CD4-positive, CD25-positive, alpha-beta regulatory T cell (primary cell): ENCODE results near the gene APBA2. TPM values are rescaled to one million over a fixed set of nuclear protein-coding genes. Genes with fewer than 3 reads are reported as not detected.

Experiments
- ATAC-seq, 2 donors: fragments of 150-1000 bp; cut with Tn5 transposase; one replicate each; pipeline ENCODE4 v1.10.0; 2021; ENCODE audit warnings: low read depth in 2 of 2, moderate number of reproducible peaks in 2 of 2, moderate library complexity in 1 of 2
- DNase-seq, 3 donors: peaks; one replicate each; pipeline versions ENCODE4 v3.0.0 to v3.0.0-alpha.2; 2012 to 2022; ENCODE audit warnings: mixed read lengths in 1 of 3
- H3K27ac ChIP-seq: one replicate; pipeline ENCODE4 v1.7.0; 2013; ENCODE audit warnings: mild to moderate bottlenecking, low read length; ENCODE audit not compliant: insufficient read depth, poor library complexity, severe bottlenecking
- H3K27me3 ChIP-seq: one replicate; pipeline ENCODE4 v1.7.0; 2013; ENCODE audit warnings: low read length; ENCODE audit not compliant: control insufficient read depth, insufficient read depth
- H3K36me3 ChIP-seq: one replicate; pipeline ENCODE4 v1.7.0; 2013; ENCODE audit warnings: mild to moderate bottlenecking, low read length, moderate library complexity; ENCODE audit not compliant: control insufficient read depth, insufficient read depth
- H3K4me1 ChIP-seq: 2 replicates; pipeline ENCODE4 v1.7.0; 2013; ENCODE audit warnings: mild to moderate bottlenecking, low read length; ENCODE audit not compliant: insufficient read depth, control insufficient read depth, poor library complexity, severe bottlenecking
- H3K4me3 ChIP-seq: one replicate; pipeline ENCODE4 v1.7.0; 2013; ENCODE audit warnings: low read depth, mild to moderate bottlenecking, low read length, moderate library complexity
- H3K9me3 ChIP-seq, 2 experiments: 1 replicate in 1 of 2; 2 replicates in 1 of 2; pipeline ENCODE4 v1.7.0; 2013; ENCODE audit warnings: low read length in 2 of 2, mild to moderate bottlenecking in 1 of 2, moderate library complexity in 1 of 2; ENCODE audit not compliant: control insufficient read depth in 2 of 2
- H3K27ac Mint-ChIP-seq, 3 donors: one replicate each; pipeline ENCODE4 v1.8.0; 2020 to 2022; ENCODE audit warnings: mild to moderate bottlenecking in 3 of 3, mixed read lengths in 3 of 3, moderate library complexity in 2 of 3
- H3K27me3 Mint-ChIP-seq: one replicate; pipeline ENCODE4 v1.8.0; 2022; ENCODE audit warnings: mild to moderate bottlenecking, mixed read lengths
- H3K36me3 Mint-ChIP-seq: one replicate; pipeline ENCODE4 v1.8.0; 2020; ENCODE audit warnings: mixed read lengths
- H3K4me1 Mint-ChIP-seq, 4 donors: one replicate each; pipeline ENCODE4 v1.8.0; 2020 to 2022; ENCODE audit warnings: mixed read lengths in 4 of 4, mild to moderate bottlenecking in 1 of 4
- H3K4me3 Mint-ChIP-seq, 4 donors: one replicate each; pipeline ENCODE4 v1.8.0; 2020 to 2022; ENCODE audit warnings: mild to moderate bottlenecking in 4 of 4, mixed read lengths in 4 of 4, moderate library complexity in 3 of 4
- H3K9me3 Mint-ChIP-seq, 7 donors: one replicate each; pipeline ENCODE4 v1.8.0; 2020 to 2022; ENCODE audit warnings: mixed read lengths in 7 of 7, mild to moderate bottlenecking in 3 of 7, moderate library complexity in 2 of 7
- polyA plus RNA-seq, 4 donors: library from polyadenylated mRNA; unstranded; fragments of 300-500 nt; fragmentation: Illumina TruSeq; gene quantifications; one replicate each; pipeline ENCODE4 v1.2.3, GENCODE V29; 2021
- total RNA-seq: library from RNA; stranded (reverse); gene quantifications from one replicate; pipeline ENCODE4 v1.2.3, GENCODE V29; 2022

APBA2 gene
- total and polyA plus RNA-seq, 5 donors from 2014 or later: 8.6 to 24.2 (median 13.9) TPM

DNA sequence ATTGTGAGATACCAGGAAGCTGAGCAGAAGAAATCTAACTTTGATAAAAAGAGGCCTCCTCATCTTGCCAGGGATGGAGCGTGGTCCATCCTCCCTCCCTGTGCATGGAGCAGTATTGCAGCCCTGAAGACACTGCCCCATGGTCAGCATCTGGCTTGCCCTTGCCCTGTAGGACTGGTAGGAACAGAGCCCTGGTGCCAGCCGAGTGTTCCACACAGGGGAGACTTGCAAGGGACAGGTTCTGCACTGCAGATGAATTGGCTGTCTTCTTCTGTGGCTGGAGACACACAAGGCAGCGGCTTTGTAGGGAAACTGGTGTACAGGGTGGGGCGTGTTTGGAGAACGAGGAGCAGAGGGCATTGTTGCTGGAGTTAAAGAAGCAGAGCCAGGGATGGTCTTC is 110.5 kb downstream of the APBA2 start:
- Histone ChIP-seq H3K9me3 (no peaks in the 10 kb centered on the region), H3K4me1 (no peaks in the 10 kb centered on the region), H3K36me3 (no peaks in the 10 kb centered on the region), H3K27ac (no peak overlapping the region), H3K27me3 (no peaks in the 10 kb centered on the region), H3K4me3 (no peak overlapping the region)
- Mint-ChIP-seq H3K4me1 (peaks cover 0 to 16% (median 5%) of the 10 kb centered on the region in 4 donors), H3K9me3 (no peaks in the 10 kb centered on the region), H3K36me3 (peaks cover 18% of the 10 kb centered on the region), H3K27me3 (no peaks in the 10 kb centered on the region), H3K27ac (no peak overlapping the region), H3K4me3 (no peak overlapping the region)
- no peak for DNase-seq
- no peak for ATAC-seq

DNA sequence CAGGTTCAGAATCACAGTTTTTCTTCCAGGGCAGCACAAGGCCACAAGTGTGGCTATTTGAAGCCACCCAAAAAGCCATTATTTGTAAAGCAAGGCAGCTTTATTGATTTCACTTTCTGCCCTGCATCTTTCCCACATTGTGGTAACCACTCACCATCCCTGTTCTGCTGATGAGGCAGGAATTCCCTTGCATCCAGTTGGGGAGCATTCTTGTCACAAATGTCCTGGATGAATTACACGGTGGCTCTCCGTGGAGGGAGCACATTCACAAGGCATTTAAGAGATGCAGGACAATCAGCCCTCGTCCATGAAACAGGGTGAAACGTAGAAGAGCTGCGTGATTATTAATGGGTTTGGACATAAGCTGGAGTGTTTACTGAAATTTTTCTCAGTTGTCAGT is 111.2 kb downstream of the APBA2 start:
- Histone ChIP-seq H3K4me3 (no peak overlapping the region), H3K9me3 (no peaks in the 10 kb centered on the region), H3K27me3 (no peaks in the 10 kb centered on the region), H3K27ac (no peak overlapping the region), H3K36me3 (no peaks in the 10 kb centered on the region), H3K4me1 (no peaks in the 10 kb centered on the region)
- no peak for ATAC-seq
- Mint-ChIP-seq H3K36me3 (peaks cover 18% of the 10 kb centered on the region), H3K27ac (no peak overlapping the region), H3K4me3 (no peak overlapping the region), H3K9me3 (no peaks in the 10 kb centered on the region), H3K27me3 (no peaks in the 10 kb centered on the region), H3K4me1 (peaks cover 0 to 17% (median 6%) of the 10 kb centered on the region in 4 donors)
- DNase-seq: no peak

DNA sequence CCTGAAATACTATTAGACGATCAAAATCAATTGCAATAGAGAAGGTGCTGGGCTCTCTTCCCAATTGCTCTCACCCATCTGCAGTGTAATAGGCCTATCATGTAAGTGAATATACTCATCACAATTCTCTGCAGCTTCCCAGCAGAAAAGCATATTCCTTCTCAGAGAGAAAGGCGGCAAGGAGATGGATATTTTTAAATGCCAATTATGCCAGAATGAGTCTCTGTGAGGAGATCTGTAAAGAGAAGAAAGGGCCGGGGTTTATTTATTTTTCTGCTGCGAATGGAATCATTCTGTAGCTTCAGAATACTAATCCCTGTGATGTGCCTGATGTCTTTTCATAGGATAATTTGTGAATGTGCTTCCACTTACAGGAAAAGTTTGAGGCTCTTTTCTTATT is 112.0 kb downstream of the APBA2 start:
- H3K9me3 Mint-ChIP-seq: no peaks in the 10 kb centered on the region
- H3K36me3 Mint-ChIP-seq: peaks cover 18% of the 10 kb centered on the region
- peaks cover 0 to 22% (median 6%) of the 10 kb centered on the region in 4 donors for H3K4me1 Mint-ChIP-seq
- no peak overlapping the region for H3K27ac ChIP-seq
- no peak overlapping the region for H3K27ac Mint-ChIP-seq
- no peaks in the 10 kb centered on the region for H3K27me3 Mint-ChIP-seq
- H3K27me3 ChIP-seq: no peaks in the 10 kb centered on the region
- no peak overlapping the region for H3K4me3 ChIP-seq
- DNase-seq (no peak), ATAC-seq (no peak)
- no peaks in the 10 kb centered on the region for H3K4me1 ChIP-seq
- no peaks in the 10 kb centered on the region for H3K36me3 ChIP-seq
- no peaks in the 10 kb centered on the region for H3K9me3 ChIP-seq
- H3K4me3 Mint-ChIP-seq: no peak overlapping the region

DNA sequence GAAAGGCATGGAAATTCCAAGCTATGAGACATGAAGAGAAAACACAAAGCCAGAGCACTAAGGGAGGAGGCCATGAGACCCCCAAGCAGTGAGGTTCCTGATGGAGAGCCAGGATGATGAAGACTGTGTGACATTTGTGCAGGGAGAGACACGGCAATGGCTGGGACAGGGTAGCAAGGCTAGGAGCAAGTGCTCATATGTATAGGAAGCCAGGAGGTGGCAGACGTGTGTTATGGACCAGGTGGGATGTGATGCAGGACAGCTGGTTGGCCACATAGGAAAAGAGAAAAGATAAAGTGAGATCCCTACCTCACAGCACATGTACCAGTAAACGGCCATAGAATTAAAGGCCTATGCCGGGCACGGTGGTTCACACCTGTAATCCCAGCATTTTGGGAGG is 112.7 kb downstream of the APBA2 start:
- Histone ChIP-seq H3K36me3 (no peaks in the 10 kb centered on the region), H3K4me1 (no peaks in the 10 kb centered on the region), H3K4me3 (no peak overlapping the region), H3K27ac (no peak overlapping the region), H3K9me3 (no peaks in the 10 kb centered on the region), H3K27me3 (no peaks in the 10 kb centered on the region)
- no peak for ATAC-seq
- no peaks in the 10 kb centered on the region for H3K27me3 Mint-ChIP-seq
- peaks cover 0 to 21% (median 6%) of the 10 kb centered on the region in 4 donors for H3K4me1 Mint-ChIP-seq
- H3K4me3 Mint-ChIP-seq: no peak overlapping the region
- peaks cover 21% of the 10 kb centered on the region for H3K36me3 Mint-ChIP-seq
- H3K9me3 Mint-ChIP-seq: no peaks in the 10 kb centered on the region
- peak overlapping the region in 1 of 3 donors; percentile 1 for H3K27ac Mint-ChIP-seq
- no peak for DNase-seq

DNA sequence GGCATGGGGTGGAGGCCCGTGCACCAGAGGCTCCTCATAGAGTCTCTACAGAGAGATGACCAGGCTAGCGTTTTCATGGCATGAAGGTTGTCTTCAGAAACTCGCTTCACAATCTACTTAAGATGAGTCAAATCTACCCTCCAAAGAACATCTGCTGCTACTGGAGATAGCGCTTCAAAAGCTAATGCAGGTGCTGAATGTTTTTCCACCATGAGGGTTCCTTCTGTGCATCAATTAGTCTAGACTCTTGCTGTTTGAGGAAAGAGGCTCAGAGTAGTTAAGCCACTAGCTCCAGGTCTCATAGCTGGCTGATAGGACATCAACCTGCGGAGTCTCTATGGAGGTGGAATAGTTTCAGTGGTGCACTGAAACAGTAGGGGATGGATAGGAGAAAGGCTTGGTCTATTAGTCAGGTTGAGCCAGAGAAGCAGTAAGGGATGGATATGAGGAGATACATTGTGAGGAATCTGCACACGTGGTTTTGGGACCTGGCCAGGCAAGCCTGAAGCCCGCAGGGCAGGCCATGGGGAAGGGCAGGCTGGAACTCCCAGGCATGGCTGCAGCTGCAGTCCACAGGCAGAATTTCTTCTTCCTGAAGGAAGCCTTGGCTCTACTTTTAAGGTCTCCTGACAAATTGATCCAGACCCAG is 117.5 kb downstream of the APBA2 start:
- Histone ChIP-seq H3K27me3 (no peaks in the 10 kb centered on the region), H3K36me3 (no peaks in the 10 kb centered on the region), H3K27ac (no peak overlapping the region), H3K4me3 (no peak overlapping the region), H3K4me1 (no peaks in the 10 kb centered on the region), H3K9me3 (no peaks in the 10 kb centered on the region)
- no peak overlapping the region for H3K4me3 Mint-ChIP-seq
- H3K36me3 Mint-ChIP-seq: peaks cover 21% of the 10 kb centered on the region
- peaks cover 0 to 2% (median 0%) of the 10 kb centered on the region in 7 donors for H3K9me3 Mint-ChIP-seq
- no peak for DNase-seq
- H3K27me3 Mint-ChIP-seq: no peaks in the 10 kb centered on the region
- no peak for ATAC-seq
- peak overlapping the region in 2 of 3 donors; percentile 10 to 83 for H3K27ac Mint-ChIP-seq
- H3K4me1 Mint-ChIP-seq: peaks cover 0 to 18% (median 3%) of the 10 kb centered on the region in 4 donors

DNA sequence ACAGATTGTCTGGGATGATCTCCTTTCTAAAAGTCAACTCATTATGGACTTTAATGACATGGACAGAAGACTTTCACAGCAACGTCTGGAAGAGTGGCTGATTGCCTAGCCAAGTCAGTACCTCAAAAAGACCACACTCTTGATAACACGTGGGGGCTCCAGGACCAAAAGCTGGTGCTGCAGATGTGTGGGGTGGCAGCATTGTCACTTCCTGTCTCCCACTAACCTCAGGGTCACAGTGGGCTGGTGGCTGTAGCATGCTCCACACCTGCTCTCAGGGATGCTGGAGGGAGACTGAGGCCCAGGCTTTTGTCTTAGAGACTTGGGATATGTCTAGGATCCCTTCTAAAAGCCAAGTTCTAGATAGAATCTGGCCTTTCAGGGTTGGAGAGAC is 118.1 kb downstream of the APBA2 start:
- Histone ChIP-seq H3K4me1 (no peaks in the 10 kb centered on the region), H3K4me3 (no peak overlapping the region), H3K36me3 (no peaks in the 10 kb centered on the region), H3K27ac (no peak overlapping the region), H3K9me3 (no peaks in the 10 kb centered on the region), H3K27me3 (no peaks in the 10 kb centered on the region)
- ATAC-seq: no peak
- no peak overlapping the region for H3K27ac Mint-ChIP-seq
- H3K27me3 Mint-ChIP-seq: no peaks in the 10 kb centered on the region
- peaks cover 0 to 2% (median 0%) of the 10 kb centered on the region in 7 donors for H3K9me3 Mint-ChIP-seq
- H3K4me3 Mint-ChIP-seq: no peak overlapping the region
- peaks cover 0 to 20% (median 4%) of the 10 kb centered on the region in 4 donors for H3K4me1 Mint-ChIP-seq
- DNase-seq: no peak
- H3K36me3 Mint-ChIP-seq: peaks cover 20% of the 10 kb centered on the region

DNA sequence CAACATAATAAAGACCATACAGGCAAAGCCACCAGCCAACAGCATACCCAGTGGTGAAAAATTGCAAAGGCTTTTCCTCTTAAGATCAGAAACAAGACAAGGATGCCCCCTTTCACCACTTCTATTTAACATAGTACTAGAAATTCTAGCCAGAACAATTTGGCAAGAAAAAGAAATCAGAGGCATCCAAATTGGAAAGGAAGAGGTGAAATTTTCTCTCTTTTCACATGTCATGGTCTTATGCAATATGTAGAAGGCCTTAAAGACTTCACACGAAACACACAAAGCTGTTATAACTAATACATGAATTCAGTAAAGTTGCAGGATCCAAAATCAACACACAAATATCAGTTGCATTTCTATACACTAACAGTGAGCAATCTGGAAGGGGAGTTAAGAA is 120.2 kb downstream of the APBA2 start:
- Histone ChIP-seq H3K36me3 (no peaks in the 10 kb centered on the region), H3K4me1 (no peaks in the 10 kb centered on the region), H3K4me3 (no peak overlapping the region), H3K27ac (no peak overlapping the region), H3K9me3 (no peaks in the 10 kb centered on the region), H3K27me3 (no peaks in the 10 kb centered on the region)
- no peak overlapping the region for H3K4me3 Mint-ChIP-seq
- peaks cover 0 to 2% (median 0%) of the 10 kb centered on the region in 7 donors for H3K9me3 Mint-ChIP-seq
- no peak overlapping the region for H3K27ac Mint-ChIP-seq
- H3K36me3 Mint-ChIP-seq: peaks cover 19% of the 10 kb centered on the region
- DNase-seq (no peak), ATAC-seq (no peak)
- H3K4me1 Mint-ChIP-seq: peaks cover 0 to 26% (median 5%) of the 10 kb centered on the region in 4 donors
- H3K27me3 Mint-ChIP-seq: no peaks in the 10 kb centered on the region

DNA sequence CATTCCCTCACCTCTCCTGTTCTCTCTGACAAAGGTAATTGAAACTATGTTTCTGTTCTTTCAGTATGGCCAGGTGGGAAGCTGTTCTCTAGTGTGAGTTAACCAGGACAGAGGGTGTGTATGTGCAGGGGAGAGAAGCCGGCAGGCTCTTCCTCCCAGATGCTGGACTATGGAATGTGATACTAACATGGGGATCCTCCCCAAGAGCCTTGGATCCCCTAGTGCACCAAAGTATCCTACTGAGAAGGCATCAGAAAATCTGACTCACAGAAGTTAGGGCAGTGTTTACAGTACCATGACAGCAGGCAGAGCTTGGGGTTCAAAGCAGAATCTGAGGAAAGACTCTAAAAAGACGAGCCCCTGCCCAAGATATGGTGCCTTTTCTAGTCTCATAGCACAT is 123.1 kb downstream of the APBA2 start:
- Mint-ChIP-seq H3K4me1 (peaks cover 0 to 25% (median 7%) of the 10 kb centered on the region in 4 donors), H3K9me3 (peaks cover 0 to 2% (median 0%) of the 10 kb centered on the region in 7 donors), H3K27me3 (no peaks in the 10 kb centered on the region), H3K36me3 (peaks cover 17% of the 10 kb centered on the region), H3K4me3 (no peak overlapping the region), H3K27ac (no peak overlapping the region)
- no peak overlapping the region for H3K4me3 ChIP-seq
- H3K27ac ChIP-seq: no peak overlapping the region
- H3K36me3 ChIP-seq: no peaks in the 10 kb centered on the region
- DNase-seq (no peak), ATAC-seq (no peak)
- no peaks in the 10 kb centered on the region for H3K9me3 ChIP-seq
- no peaks in the 10 kb centered on the region for H3K27me3 ChIP-seq
- no peaks in the 10 kb centered on the region for H3K4me1 ChIP-seq
